ENCODE measurements around the gene CADM2. TPM values are rescaled to one million over a fixed set of nuclear protein-coding genes. Genes with fewer than 3 reads are reported as not detected.

Gene CADM2
- total and polyA plus RNA-seq, 3 donors from 2014 or later: 1.3 to 4.0 (median 2.7) TPM

- Histone ChIP-seq H3K9me3 (no peaks in the 10 kb centered on the region), H3K4me1 (no peaks in the 10 kb centered on the region), H3K27ac (no peak overlapping the region), H3K36me3 (ENCODE audit: low read depth, missing control alignments) (no peaks in the 10 kb centered on the region), H3K27me3 (no peaks in the 10 kb centered on the region), H3K4me3 (no peak overlapping the region)
- TF ChIP-seq CTCF (IDR thresholded peaks at IDR 0.05) (no peak), POLR2A (IDR thresholded peaks at IDR 0.05) (no peak)
- no peak for DNase-seq
- intact Hi-C loops (cut with DNase I; ENCODE audit: low total_unique reads): no loop called here
- 40 to 64% methylated on average over 3 of the region's 3 CpGs for WGBS, 2 donors
Measured at GRCh38 chr3:84987706-84988504, 29.1 kb downstream of the CADM2 start.

GRCh38 chr3:84989102-84989501, 30.3 kb downstream of the CADM2 start:
- no peak for DNase-seq
- Histone ChIP-seq H3K36me3 (ENCODE audit: low read depth, missing control alignments) (no peaks in the 10 kb centered on the region), H3K4me3 (no peak overlapping the region), H3K27me3 (no peaks in the 10 kb centered on the region), H3K9me3 (no peaks in the 10 kb centered on the region), H3K4me1 (no peaks in the 10 kb centered on the region), H3K27ac (no peak overlapping the region)
- TF ChIP-seq POLR2A (IDR thresholded peaks at IDR 0.05) (no peak), CTCF (IDR thresholded peaks at IDR 0.05) (no peak)
- intact Hi-C loops (cut with DNase I; ENCODE audit: low total_unique reads): no loop called here

GRCh38 chr3:84991422-84991900, 32.7 kb downstream of the CADM2 start:
- H3K27ac ChIP-seq: no peak overlapping the region
- no peaks in the 10 kb centered on the region for H3K9me3 ChIP-seq
- no peak overlapping the region for H3K4me3 ChIP-seq
- no peak for DNase-seq
- no peak for TF ChIP-seq POLR2A (IDR thresholded peaks at IDR 0.05)
- TF ChIP-seq CTCF (IDR thresholded peaks at IDR 0.05): no peak
- no peaks in the 10 kb centered on the region for H3K4me1 ChIP-seq
- H3K27me3 ChIP-seq: no peaks in the 10 kb centered on the region
- intact Hi-C loops (cut with DNase I; ENCODE audit: low total_unique reads): no loop called here
- no peaks in the 10 kb centered on the region for H3K36me3 ChIP-seq (ENCODE audit: low read depth, missing control alignments)
- 31 to 63% methylated on average over 1 of the region's 1 CpG for WGBS, 2 donors

- H3K36me3 ChIP-seq (ENCODE audit: low read depth, missing control alignments): no peaks in the 10 kb centered on the region
- H3K9me3 ChIP-seq: no peaks in the 10 kb centered on the region
- no peak for DNase-seq
- TF ChIP-seq CTCF (IDR thresholded peaks at IDR 0.05) (no peak), POLR2A (IDR thresholded peaks at IDR 0.05) (no peak)
- H3K27ac ChIP-seq: no peak overlapping the region
- no peaks in the 10 kb centered on the region for H3K4me1 ChIP-seq
- no peaks in the 10 kb centered on the region for H3K27me3 ChIP-seq
- H3K4me3 ChIP-seq: no peak overlapping the region
- WGBS, 2 donors: 81 to 86% methylated on average over 4 of the region's 4 CpGs
- intact Hi-C loops (cut with DNase I; ENCODE audit: low total_unique reads): no loop called here
Measured at GRCh38 chr3:84993956-84994355, 35.2 kb downstream of the CADM2 start.

GRCh38 chr3:84998545-84998944, 39.8 kb downstream of the CADM2 start:
- Histone ChIP-seq H3K27me3 (no peaks in the 10 kb centered on the region), H3K27ac (no peak overlapping the region), H3K4me3 (no peak overlapping the region), H3K9me3 (no peaks in the 10 kb centered on the region), H3K4me1 (no peaks in the 10 kb centered on the region), H3K36me3 (ENCODE audit: low read depth, missing control alignments) (no peaks in the 10 kb centered on the region)
- intact Hi-C loops (cut with DNase I; ENCODE audit: low total_unique reads): no loop called here
- TF ChIP-seq CTCF (IDR thresholded peaks at IDR 0.05): no peak
- TF ChIP-seq POLR2A (IDR thresholded peaks at IDR 0.05): no peak
- 74 to 76% methylated on average over 3 of the region's 3 CpGs for WGBS, 2 donors
- DNase-seq: no peak
